ENCODE measurements around the gene TSR1. TPM values are rescaled to one million over a fixed set of nuclear protein-coding genes. Genes with fewer than 3 reads are reported as not detected.

The TSR1 gene
- total RNA-seq, 1 donor from 2014 or later, result 40.6 TPM

DNA sequence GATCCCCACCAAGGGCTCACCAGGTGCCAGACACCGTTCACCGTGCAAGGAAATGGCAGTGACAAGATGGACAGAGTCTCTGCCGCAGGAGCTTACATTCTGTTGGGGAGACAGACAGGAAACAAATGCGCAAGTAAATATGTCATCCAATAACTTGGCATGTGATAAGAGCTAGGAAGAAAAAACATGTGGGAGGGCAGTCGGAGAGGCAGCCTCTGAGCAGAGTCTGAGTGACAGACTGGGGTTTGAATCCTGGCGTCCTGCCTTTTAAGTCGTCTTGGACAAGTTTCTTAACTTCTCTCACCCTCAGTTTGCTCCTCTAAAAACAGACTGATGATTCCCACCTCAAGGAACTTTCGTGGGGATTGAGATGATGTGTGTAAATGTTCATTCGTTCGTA, 8.3 kb upstream of the TSR1 start:
- no peak overlapping the region for H3K4me3 Mint-ChIP-seq
- H3K4me1 Mint-ChIP-seq, result peaks cover 21% of the 10 kb centered on the region

DNA sequence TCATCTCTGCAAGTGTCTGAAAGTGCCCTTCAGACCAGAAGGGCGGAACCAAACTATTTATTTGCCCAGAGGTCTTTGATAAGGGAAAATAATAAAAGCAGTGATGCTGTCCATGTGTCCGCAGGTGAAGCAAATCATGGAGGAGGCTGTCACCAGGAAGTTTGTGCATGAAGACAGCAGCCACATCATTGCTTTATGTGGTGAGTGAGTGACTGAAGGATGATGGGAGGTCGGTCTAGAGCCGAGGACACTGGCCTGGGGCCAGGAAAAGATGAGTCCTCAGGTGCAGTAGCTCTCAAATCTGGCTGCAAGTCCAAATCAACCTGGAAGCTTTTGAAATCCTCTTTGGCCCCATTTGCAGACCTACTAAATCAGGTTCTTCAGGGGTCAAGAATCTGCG, 7.2 kb upstream of the TSR1 start:
- no peaks in the 10 kb centered on the region for H3K27me3 Mint-ChIP-seq (ENCODE audit: low read depth)
- TF ChIP-seq, protein P1, sequence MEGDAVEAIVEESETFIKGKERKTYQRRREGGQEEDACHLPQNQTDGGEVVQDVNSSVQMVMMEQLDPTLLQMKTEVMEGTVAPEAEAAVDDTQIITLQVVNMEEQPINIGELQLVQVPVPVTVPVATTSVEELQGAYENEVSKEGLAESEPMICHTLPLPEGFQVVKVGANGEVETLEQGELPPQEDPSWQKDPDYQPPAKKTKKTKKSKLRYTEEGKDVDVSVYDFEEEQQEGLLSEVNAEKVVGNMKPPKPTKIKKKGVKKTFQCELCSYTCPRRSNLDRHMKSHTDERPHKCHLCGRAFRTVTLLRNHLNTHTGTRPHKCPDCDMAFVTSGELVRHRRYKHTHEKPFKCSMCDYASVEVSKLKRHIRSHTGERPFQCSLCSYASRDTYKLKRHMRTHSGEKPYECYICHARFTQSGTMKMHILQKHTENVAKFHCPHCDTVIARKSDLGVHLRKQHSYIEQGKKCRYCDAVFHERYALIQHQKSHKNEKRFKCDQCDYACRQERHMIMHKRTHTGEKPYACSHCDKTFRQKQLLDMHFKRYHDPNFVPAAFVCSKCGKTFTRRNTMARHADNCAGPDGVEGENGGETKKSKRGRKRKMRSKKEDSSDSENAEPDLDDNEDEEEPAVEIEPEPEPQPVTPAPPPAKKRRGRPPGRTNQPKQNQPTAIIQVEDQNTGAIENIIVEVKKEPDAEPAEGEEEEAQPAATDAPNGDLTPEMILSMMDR (IDR thresholded peaks at IDR 0.05; ENCODE audit: unreplicated experiment), result no peak

More for the DNA sequence above, 8.3 kb upstream of the TSR1 start:
- no peak for DNase-seq (ENCODE audit: low spot score in 2 of 2, unreplicated experiment in 2 of 2)
- Mint-ChIP-seq H3K27ac (no peak overlapping the region), H3K27me3 (ENCODE audit: low read depth) (no peaks in the 10 kb centered on the region), H3K9me3 (no peaks in the 10 kb centered on the region), H3K36me3 (peaks cover 4% of the 10 kb centered on the region)
- TF ChIP-seq, protein P1 (IDR thresholded peaks at IDR 0.05; ENCODE audit: unreplicated experiment), result no peak

DNA sequence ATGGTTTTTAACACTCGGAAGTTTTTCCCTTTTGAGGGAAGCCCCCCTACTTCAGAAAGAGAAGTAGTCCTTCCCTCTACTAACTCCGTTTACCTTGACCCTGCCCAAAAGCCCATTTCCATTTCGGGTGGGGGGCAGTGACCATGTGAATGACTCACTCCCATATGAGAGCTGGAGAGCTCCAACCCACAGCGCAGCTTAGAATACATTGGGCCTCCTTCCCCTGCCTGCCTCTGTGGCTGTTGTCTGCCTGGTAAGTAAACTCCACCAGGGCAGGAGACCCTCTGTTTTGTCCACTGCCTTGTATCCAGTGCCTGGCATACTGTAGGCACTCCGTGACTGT, 2.0 kb upstream of the TSR1 start:
- H3K4me1 Mint-ChIP-seq, result peaks cover 25% of the 10 kb centered on the region
- peak overlapping the region; percentile 74 for H3K4me3 Mint-ChIP-seq
- H3K36me3 Mint-ChIP-seq, result peaks cover 10% of the 10 kb centered on the region
- DNase-seq (ENCODE audit: low spot score in 2 of 2, unreplicated experiment in 2 of 2), result no peak
- peak overlapping the region; percentile 71 for H3K27ac Mint-ChIP-seq
- H3K27me3 Mint-ChIP-seq (ENCODE audit: low read depth), result no peaks in the 10 kb centered on the region
- TF ChIP-seq, protein P1 (IDR thresholded peaks at IDR 0.05; ENCODE audit: unreplicated experiment), result no peak
- H3K9me3 Mint-ChIP-seq, result no peaks in the 10 kb centered on the region

More for the DNA sequence above, 7.2 kb upstream of the TSR1 start:
- no peak for DNase-seq (ENCODE audit: low spot score in 2 of 2, unreplicated experiment in 2 of 2)
- Mint-ChIP-seq H3K4me3 (no peak overlapping the region), H3K9me3 (no peaks in the 10 kb centered on the region), H3K27ac (no peak overlapping the region), H3K36me3 (peaks cover 4% of the 10 kb centered on the region), H3K4me1 (peaks cover 21% of the 10 kb centered on the region)

- Mint-ChIP-seq H3K4me1 (peaks cover 25% of the 10 kb centered on the region), H3K9me3 (no peaks in the 10 kb centered on the region), H3K4me3 (peak overlapping the region; percentile 100), H3K27ac (peak overlapping the region; percentile 71), H3K36me3 (peaks cover 10% of the 10 kb centered on the region), H3K27me3 (ENCODE audit: low read depth) (no peaks in the 10 kb centered on the region)
- TF ChIP-seq, protein P1 (IDR thresholded peaks at IDR 0.05; ENCODE audit: unreplicated experiment), result no peak
- DNase-seq (ENCODE audit: low spot score in 2 of 2, unreplicated experiment in 2 of 2), result peak; percentile 45 to 69
Observed at GRCh38 chr17:2337544-2338314, 1.5 kb upstream of the TSR1 start.

GRCh38 chr17:2336852-2337543, 741 bp upstream of the TSR1 start, which contains the start of gene SGSM2:
Gene SGSM2, plus strand, starts transcription at chr17:2337501. Its CDS starts 188 bp downstream, at chr17:2337689.
- peak within 1 kb of the TSS; percentile 99 for H3K27ac Mint-ChIP-seq
- no peaks in the 10 kb centered on the region for H3K27me3 Mint-ChIP-seq (ENCODE audit: low read depth)
- peak; percentile 65 to 75 for DNase-seq (ENCODE audit: low spot score in 2 of 2, unreplicated experiment in 2 of 2)
- H3K4me3 Mint-ChIP-seq, result peak within 1 kb of the TSS; percentile 100
- H3K9me3 Mint-ChIP-seq, result no peaks in the 10 kb centered on the region
- TF ChIP-seq, protein P1 (IDR thresholded peaks at IDR 0.05; ENCODE audit: unreplicated experiment), result no peak
- peaks cover 10% of the 10 kb centered on the region for H3K36me3 Mint-ChIP-seq
- H3K4me1 Mint-ChIP-seq, result peaks cover 25% of the 10 kb centered on the region
